H1 (cell line): ENCODE data around the gene TRAF6. TPM values are rescaled to one million over a fixed set of nuclear protein-coding genes. Genes with fewer than 3 reads are reported as not detected.

Experiments
- CTCF ChIA-PET: fragments of 300-600 bp; sonication (Branson Sonifier 250); formaldehyde crosslinking; loops from one replicate; lab custom pipeline; 2021; ENCODE audit not compliant: partially characterized antibody; lab: Charles Lee
- POLR2A ChIA-PET: fragments of 300-600 bp; sonication (Branson Sonifier 250); formaldehyde crosslinking; loops from one replicate; lab custom pipeline; 2021; ENCODE audit warnings: inconsistent platforms; ENCODE audit not compliant: partially characterized antibody; lab: Charles Lee
- DNase-seq, 2 experiments: peaks; one replicate each; pipeline versions ENCODE4 v3.0.0 to v3.0.0-alpha.2; 2010 to 2022; ENCODE audit warnings: low spot score in 2 of 2, low read depth in 1 of 2, mixed read lengths in 1 of 2
- FAIRE-seq: peaks from 2 replicates; lab custom pipeline; 2011; peaks lifted over from hg19 to GRCh38; lab: Jason Lieb, UNC
- H2AFZ ChIP-seq: 2 replicates; pipeline ENCODE4 v1.8.1; 2012; ENCODE audit warnings: low read length, inconsistent platforms
- H2AK5ac ChIP-seq: 2 replicates; pipeline ENCODE4 v1.6.1; 2013; ENCODE audit warnings: low read depth, low read length
- H2BK120ac ChIP-seq: replicated peaks from 2 replicates; pipeline ENCODE3; 2013; ENCODE audit warnings: low read depth, low read length, inconsistent platforms
- H2BK12ac ChIP-seq: 2 replicates; pipeline ENCODE4 v1.6.1; 2013; ENCODE audit warnings: low read depth, low read length
- H2BK15ac ChIP-seq: 2 replicates; pipeline ENCODE4 v1.6.1; 2013; ENCODE audit warnings: low read length
- H2BK20ac ChIP-seq: 2 replicates; pipeline ENCODE4 v1.6.1; 2013; ENCODE audit warnings: low read length
- H2BK5ac ChIP-seq: 2 replicates; pipeline ENCODE4 v1.6.1; 2013; ENCODE audit warnings: low read depth, low read length
- H3K14ac ChIP-seq: 2 replicates; pipeline ENCODE4 v1.6.1; 2013; ENCODE audit warnings: inconsistent platforms; ENCODE audit not compliant: insufficient read length
- H3K18ac ChIP-seq: 2 replicates; pipeline ENCODE4 v1.6.1; 2013; ENCODE audit warnings: low read length; ENCODE audit errors: extremely low read depth
- H3K23ac ChIP-seq: 2 replicates; pipeline ENCODE4 v1.6.1; 2013; ENCODE audit warnings: inconsistent platforms; ENCODE audit not compliant: insufficient read length
- H3K23me2 ChIP-seq: 2 replicates; pipeline ENCODE4 v1.6.1; 2013; ENCODE audit warnings: low read depth, low read length
- H3K27ac ChIP-seq: 2 replicates; pipeline ENCODE4 v1.6.1; 2011; ENCODE audit warnings: low read depth, low read length, inconsistent platforms
- H3K27me3 ChIP-seq, 4 experiments: replicated peaks in 1 of 4; 1 replicate in 1 of 4; 2 replicates in 3 of 4; pipeline versions ENCODE4 v1.6.1 to v1.8.1; 2011 to 2013; ENCODE audit warnings: low read length in 3 of 4, mild to moderate bottlenecking in 3 of 4, inconsistent platforms in 2 of 4, mixed read lengths in 2 of 4, moderate library complexity in 1 of 4; ENCODE audit not compliant: control insufficient read depth in 3 of 4, insufficient read depth in 3 of 4; ENCODE audit errors: extremely low read depth in 1 of 4
- H3K36me3 ChIP-seq, 4 experiments: 2 replicates each; pipeline versions ENCODE4 v1.6.1 to v1.8.1; 2011 to 2013; ENCODE audit warnings: mild to moderate bottlenecking in 4 of 4, low read length in 3 of 4, moderate library complexity in 2 of 4, control low read depth in 1 of 4, inconsistent platforms in 1 of 4; ENCODE audit not compliant: insufficient read depth in 4 of 4, control insufficient read depth in 2 of 4
- H3K4ac ChIP-seq: replicated peaks from 2 replicates; pipeline ENCODE3; 2013; ENCODE audit warnings: low read length, low read depth, mixed read lengths, inconsistent platforms; ENCODE audit not compliant: insufficient read length
- H3K4me1 ChIP-seq, 4 experiments: replicated peaks in 1 of 4; 1 replicate in 1 of 4; 2 replicates in 3 of 4; pipeline versions ENCODE4 v1.6.1 to v1.8.1; 2011 to 2013; ENCODE audit warnings: low read length in 3 of 4, inconsistent platforms in 2 of 4, mixed read lengths in 1 of 4; ENCODE audit not compliant: insufficient read depth in 4 of 4, control insufficient read depth in 3 of 4
- H3K4me2 ChIP-seq, 2 experiments: 2 replicates each; pipeline versions ENCODE4 v1.6.1 to v1.8.1; 2011 to 2013; ENCODE audit warnings: low read depth in 2 of 2, low read length in 2 of 2, control low read depth in 1 of 2, inconsistent platforms in 1 of 2, mild to moderate bottlenecking in 1 of 2; ENCODE audit not compliant: insufficient read depth in 1 of 2
- H3K4me3 ChIP-seq, 4 experiments: fragments of 200-600, 300-600 bp in 1 of 4; sonication (generic), shearing (Covaris generic), sonication (Bioruptor Twin) in 1 of 4; 2 replicates each; pipeline versions ENCODE4 v1.5.1 to v1.8.1; 2011 to 2016; ENCODE audit warnings: low read length in 4 of 4, low read depth in 3 of 4, control low read depth in 2 of 4, inconsistent platforms in 2 of 4, mild to moderate bottlenecking in 2 of 4, mixed read lengths in 1 of 4, moderate library complexity in 1 of 4; ENCODE audit not compliant: insufficient read depth in 2 of 4; ENCODE audit errors: extremely low read depth in 1 of 4
- H3K56ac ChIP-seq: replicated peaks from 2 replicates; pipeline ENCODE3; 2013; ENCODE audit warnings: low read depth, mild to moderate bottlenecking, mixed read lengths, low read length, inconsistent platforms; ENCODE audit not compliant: insufficient read length
- H3K79me1 ChIP-seq: 2 replicates; pipeline ENCODE4 v1.6.1; 2013; ENCODE audit warnings: low read depth, low read length, control low read depth
- H3K79me2 ChIP-seq, 2 experiments: 2 replicates each; pipeline versions ENCODE4 v1.6.1 to v1.8.1; 2012 to 2013; ENCODE audit warnings: low read length in 2 of 2, mild to moderate bottlenecking in 2 of 2, inconsistent platforms in 1 of 2; ENCODE audit not compliant: insufficient read depth in 2 of 2, control insufficient read depth in 1 of 2
- H3K9ac ChIP-seq, 4 experiments: replicated peaks in 1 of 4; 1 replicate in 1 of 4; 2 replicates in 3 of 4; pipeline versions ENCODE4 v1.6.1 to v1.8.1; 2011 to 2013; ENCODE audit warnings: low read depth in 3 of 4, low read length in 3 of 4, control low read depth in 2 of 4, mild to moderate bottlenecking in 2 of 4, moderate library complexity in 2 of 4, inconsistent platforms in 1 of 4; ENCODE audit errors: extremely low read depth in 1 of 4
- H3K9me3 ChIP-seq, 2 experiments: 2 replicates each; pipeline versions ENCODE4 v1.6.1 to v1.8.1; 2012 to 2013; ENCODE audit warnings: mild to moderate bottlenecking in 2 of 2, moderate library complexity in 2 of 2, control low read depth in 1 of 2, inconsistent platforms in 1 of 2, low read depth in 1 of 2, low read length in 1 of 2, mixed read lengths in 1 of 2; ENCODE audit not compliant: insufficient read depth in 2 of 2
- H4K20me1 ChIP-seq, 2 experiments: replicated peaks in 1 of 2; 2 replicates each; pipeline versions ENCODE3 to v1.8.1; 2011 to 2013; ENCODE audit warnings: inconsistent platforms in 2 of 2, low read length in 2 of 2, mild to moderate bottlenecking in 1 of 2; ENCODE audit not compliant: insufficient read depth in 2 of 2, control insufficient read depth in 1 of 2
- H4K5ac ChIP-seq: 2 replicates; pipeline ENCODE4 v1.6.1; 2013; ENCODE audit warnings: low read length, low read depth, mixed read lengths, inconsistent platforms; ENCODE audit not compliant: insufficient read length
- H4K8ac ChIP-seq: 2 replicates; pipeline ENCODE4 v1.8.0; 2013; ENCODE audit warnings: mild to moderate bottlenecking, moderate library complexity, low read length, inconsistent platforms; ENCODE audit not compliant: insufficient read depth; ENCODE audit errors: extremely low read depth
- H4K91ac ChIP-seq: replicated peaks from 2 replicates; pipeline ENCODE3; 2013; ENCODE audit warnings: low read length, mixed read lengths, inconsistent platforms; ENCODE audit not compliant: insufficient read length
- BACH1 ChIP-seq: IDR thresholded peaks from 2 replicates; pipeline ENCODE4 v1.6.1; 2012; ENCODE audit warnings: low read length, improper control_type of control experiment
- NANOG ChIP-seq: IDR thresholded peaks from 2 replicates; pipeline ENCODE4 v1.6.1; 2011; ENCODE audit warnings: low read length, low read depth, mild to moderate bottlenecking, inconsistent platforms; ENCODE audit not compliant: insufficient read depth, poor library complexity, severe bottlenecking
- POU5F1 ChIP-seq: IDR thresholded peaks from 2 replicates; pipeline ENCODE4 v1.6.1; 2011; ENCODE audit warnings: low read depth, mild to moderate bottlenecking, low read length, moderate library complexity
- RBBP5 ChIP-seq: IDR thresholded peaks from 2 replicates; pipeline ENCODE4 v1.7.1; 2012; ENCODE audit warnings: low read depth, mild to moderate bottlenecking, inconsistent platforms, low read length, moderate library complexity, borderline replicate concordance
- SAP30 ChIP-seq: fragments of 300-600 bp; sonication (generic); IDR thresholded peaks from 2 replicates; pipeline ENCODE4 v1.7.1; 2012; ENCODE audit warnings: low read length, moderate library complexity, mild to moderate bottlenecking, inconsistent platforms; ENCODE audit not compliant: insufficient read depth, insufficient replicate concordance
- SIX5 ChIP-seq: IDR thresholded peaks from 2 replicates; pipeline ENCODE4 v1.6.1; 2011; ENCODE audit warnings: mild to moderate bottlenecking, low read depth, low read length
- TAF1 ChIP-seq: IDR thresholded peaks from 2 replicates; pipeline ENCODE4 v1.6.1; 2011; ENCODE audit warnings: mild to moderate bottlenecking, low read depth, low read length
- WGBS, 2 experiments: shearing (Covaris generic) in 1 of 2; methylation state at CpG; one replicate each; pipeline versions ENCODE4 v1.1.6 to v1.1.7; 2013 to 2015; ENCODE audit warnings: low lambda C conversion rate in 2 of 2, mixed read lengths in 2 of 2, inconsistent platforms in 1 of 2, low coverage in 1 of 2, missing lambda C conversion rate in 1 of 2; ENCODE audit not compliant: insufficient replicate concordance in 2 of 2, insufficient coverage in 1 of 2, insufficient read length in 1 of 2; ENCODE audit errors: extremely low coverage in 1 of 2, missing lambda C conversion rate in 1 of 2; 5-methylcytosine and 5-hydroxymethylcytosine counted together
- polyA plus RNA-seq, 7 experiments: library from polyadenylated mRNA; depleted of rRNA in 3 of 7; stranded (reverse) in 5 of 7; unstranded in 2 of 7; fragments of >200 nt in 5 of 7; fragments of 200-250 nt in 2 of 7; gene quantifications; 1 replicate in 5 of 7; 2 replicates in 1 of 7; 4 replicates in 1 of 7; pipeline versions ENCODE4 v1.2.1 to v1.2.3, GENCODE V29; 2011 to 2013; ENCODE audit warnings: missing spikeins in 2 of 7, mixed read lengths in 2 of 7
- total RNA-seq: library from RNA; stranded (reverse); fragmentation: NEBNext Ultra II Directional; extraction: Animal tissue kit (Norgen Biotek cat#: 25700); gene quantifications from 2 replicates; pipeline ENCODE4 v1.2.1, GENCODE V29; 2021
- TF ChIP-seq, protein P1 (sequence below): IDR thresholded peaks from 2 replicates; pipeline ENCODE4 v1.6.1; 2012; ENCODE audit warnings: inconsistent platforms

Gene TRAF6
- total and polyA plus RNA-seq, 2 of the 8 experiments (the other 6 are each of a cell fraction or from before 2014, with no cell fraction given), result 4.6 to 8.8 TPM

DNA sequence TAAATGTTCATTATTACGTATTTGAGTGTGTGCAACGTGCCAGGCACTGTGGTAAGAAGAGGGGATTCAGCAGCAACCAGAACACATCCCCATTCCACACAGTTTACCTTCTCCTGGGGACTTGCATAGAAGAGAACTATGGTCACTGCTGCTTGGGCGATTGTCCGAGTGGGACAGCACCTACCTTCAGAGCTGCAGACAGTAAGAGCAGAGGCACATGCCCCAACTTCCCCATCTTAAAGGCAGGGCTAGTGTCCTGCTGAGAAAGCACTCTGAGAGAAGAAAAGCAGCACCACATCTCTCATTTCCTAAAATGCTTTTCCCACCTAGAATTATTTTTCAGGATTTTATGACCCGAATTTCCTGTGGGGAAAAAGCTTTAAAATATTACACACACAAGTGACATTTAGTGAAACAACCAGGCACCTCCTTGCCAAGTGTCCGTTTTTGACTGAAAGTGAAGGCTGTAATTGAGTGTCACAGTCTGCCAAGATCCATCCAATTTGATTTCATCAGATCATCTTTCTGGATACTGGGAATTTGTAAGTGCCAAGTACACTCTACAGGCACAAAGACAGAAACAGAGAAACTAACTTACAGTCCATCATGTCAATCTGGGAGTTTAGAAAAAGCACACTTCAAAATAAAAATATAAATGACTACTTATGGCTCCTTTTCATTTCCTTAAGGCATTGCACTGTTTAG, 24.6 kb downstream of the TRAF6 start:
- Histone ChIP-seq H3K56ac (no peak overlapping the region), H3K4ac (no peak overlapping the region), H2AFZ (no peak overlapping the region), H3K4me3 (no peak overlapping the region), H2BK120ac (no peak overlapping the region), H3K9me3 (no peaks in the 10 kb centered on the region), H4K5ac (no peak overlapping the region), H3K79me1 (no peaks in the 10 kb centered on the region), H3K14ac (no peak overlapping the region), H3K79me2 (no peaks in the 10 kb centered on the region), H2BK15ac (no peak overlapping the region), H2BK12ac (no peak overlapping the region), H3K4me1 (no peaks in the 10 kb centered on the region), H2BK5ac (no peak overlapping the region), H4K8ac (no peak overlapping the region), H3K9ac (no peak overlapping the region), H3K23me2 (no peaks in the 10 kb centered on the region), H2BK20ac (no peak overlapping the region), H3K18ac (no peak overlapping the region), H4K91ac (no peak overlapping the region), H3K23ac (no peak overlapping the region), H3K27me3 (no peaks in the 10 kb centered on the region), H3K4me2 (no peak overlapping the region), H4K20me1 (no peaks in the 10 kb centered on the region), H3K27ac (no peak overlapping the region), H3K36me3 (peaks cover under 1 to 26% (median 7%) of the 10 kb centered on the region in 4 experiments; a peak in 6 of 8 replicates), H2AK5ac (no peak overlapping the region)
- WGBS, 2 experiments, result 90% methylated on average over 6 of the region's 6 CpGs; no CpG with 5 or more reads in 1 of the 2 experiments
- no peak for FAIRE-seq
- POLR2A ChIA-PET, result no interaction called here
- TF ChIP-seq RBBP5 (no peak), POU5F1 (no peak), NANOG (no peak), TAF1 (no peak), BACH1 (no peak), SIX5 (no peak), SAP30 (no peak)
- TF ChIP-seq, protein P1, sequence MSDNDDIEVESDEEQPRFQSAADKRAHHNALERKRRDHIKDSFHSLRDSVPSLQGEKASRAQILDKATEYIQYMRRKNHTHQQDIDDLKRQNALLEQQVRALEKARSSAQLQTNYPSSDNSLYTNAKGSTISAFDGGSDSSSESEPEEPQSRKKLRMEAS, result no peak
- CTCF ChIA-PET, result interaction anchor here (1.0 to 2.5 kb wide), 3 partner anchors 7 to 193 kb away, joined by 3 to 7 read pairs (median 6); no protein-coding TSS in a partner anchor
- DNase-seq, result no peak
